NCI-H2196 treated with DMSO at 0.1 percent for 48 hours (cell line): ENCODE data around the gene MITF.

Experiments used
- DNase-seq: peaks from one replicate; lab custom pipeline; 2025; ENCODE audit not compliant: unreplicated experiment; lab: John Stamatoyannopoulos, UW

MITF gene

GRCh38 chr3:69944931-69945493 lies 205.7 kb downstream of the MITF start:
- no peak for DNase-seq

GRCh38 chr3:69948246-69948862 lies 209.1 kb downstream of the MITF start:
- DNase-seq: no peak

GRCh38 chr3:69951616-69952015 lies 212.4 kb downstream of the MITF start:
- DNase-seq: no peak

GRCh38 chr3:69959581-69959980 lies 220.3 kb downstream of the MITF start:
- no peak for DNase-seq

- no peak for DNase-seq
These were observed 222.6 kb downstream of the MITF start for GRCh38 chr3:69961706-69962439.

GRCh38 chr3:69963643-69964042 lies 224.4 kb downstream of the MITF start:
- DNase-seq: no peak

GRCh38 chr3:69967156-69967555 lies 227.9 kb downstream of the MITF start:
- DNase-seq: no peak

GRCh38 chr3:69970827-69971226 lies 231.6 kb downstream of the MITF start:
- no peak for DNase-seq

- no peak for DNase-seq
These were observed 233.4 kb downstream of the MITF start for GRCh38 chr3:69972672-69973071.

- no peak for DNase-seq
These were observed 236.8 kb downstream of the MITF start for GRCh38 chr3:69976021-69976420.

GRCh38 chr3:69983546-69984265 lies 244.4 kb downstream of the MITF start:
- DNase-seq: no peak

GRCh38 chr3:69985266-69985665 lies 246.0 kb downstream of the MITF start:
- no peak for DNase-seq

- no peak for DNase-seq
These were observed 247.2 kb downstream of the MITF start for GRCh38 chr3:69986419-69986818.

GRCh38 chr3:69987833-69988232 lies 248.6 kb downstream of the MITF start:
- DNase-seq: no peak

GRCh38 chr3:69993757-69994156 lies 254.5 kb downstream of the MITF start:
- DNase-seq: no peak

- DNase-seq: no peak
These were observed 255.7 kb downstream of the MITF start for GRCh38 chr3:69994919-69995318.

- DNase-seq: no peak
These were observed 258.5 kb downstream of the MITF start for GRCh38 chr3:69997631-69998307.

- DNase-seq: no peak
These were observed 259.5 kb downstream of the MITF start for GRCh38 chr3:69998759-69999139.

GRCh38 chr3:69999140-70000027 lies 260.1 kb downstream of the MITF start, which contains the start of gene SAMMSON:
Gene SAMMSON (plus strand): TSS chr3:69999733.
- DNase-seq: no peak

- DNase-seq: no peak
These were observed 260.8 kb downstream of the MITF start for GRCh38 chr3:70000028-70000410.
